H1 (cell line): ENCODE measurements around the gene DTL. TPM values are rescaled to one million over a fixed set of nuclear protein-coding genes. Genes with fewer than 3 reads are reported as not detected.

Experiments used
- CTCF ChIA-PET: fragments of 300-600 bp; sonication (Branson Sonifier 250); formaldehyde crosslinking; loops from one replicate; lab custom pipeline; 2021; ENCODE audit not compliant: partially characterized antibody; lab: Charles Lee
- POLR2A ChIA-PET: fragments of 300-600 bp; sonication (Branson Sonifier 250); formaldehyde crosslinking; loops from one replicate; lab custom pipeline; 2021; ENCODE audit warnings: inconsistent platforms; ENCODE audit not compliant: partially characterized antibody; lab: Charles Lee
- DNase-seq, 2 experiments: peaks; one replicate each; pipeline versions ENCODE4 v3.0.0 to v3.0.0-alpha.2; 2010 to 2022; ENCODE audit warnings: low spot score in 2 of 2, low read depth in 1 of 2, mixed read lengths in 1 of 2
- FAIRE-seq: peaks from 2 replicates; lab custom pipeline; 2011; peaks lifted over from hg19 to GRCh38; lab: Jason Lieb, UNC
- H2AFZ ChIP-seq: 2 replicates; pipeline ENCODE4 v1.8.1; 2012; ENCODE audit warnings: low read length, inconsistent platforms
- H2AK5ac ChIP-seq: 2 replicates; pipeline ENCODE4 v1.6.1; 2013; ENCODE audit warnings: low read depth, low read length
- H2BK120ac ChIP-seq: replicated peaks from 2 replicates; pipeline ENCODE3; 2013; ENCODE audit warnings: low read depth, low read length, inconsistent platforms
- H2BK12ac ChIP-seq: 2 replicates; pipeline ENCODE4 v1.6.1; 2013; ENCODE audit warnings: low read depth, low read length
- H2BK15ac ChIP-seq: 2 replicates; pipeline ENCODE4 v1.6.1; 2013; ENCODE audit warnings: low read length
- H2BK20ac ChIP-seq: 2 replicates; pipeline ENCODE4 v1.6.1; 2013; ENCODE audit warnings: low read length
- H2BK5ac ChIP-seq: 2 replicates; pipeline ENCODE4 v1.6.1; 2013; ENCODE audit warnings: low read depth, low read length
- H3K14ac ChIP-seq: 2 replicates; pipeline ENCODE4 v1.6.1; 2013; ENCODE audit warnings: inconsistent platforms; ENCODE audit not compliant: insufficient read length
- H3K18ac ChIP-seq: 2 replicates; pipeline ENCODE4 v1.6.1; 2013; ENCODE audit warnings: low read length; ENCODE audit errors: extremely low read depth
- H3K23ac ChIP-seq: 2 replicates; pipeline ENCODE4 v1.6.1; 2013; ENCODE audit warnings: inconsistent platforms; ENCODE audit not compliant: insufficient read length
- H3K23me2 ChIP-seq: 2 replicates; pipeline ENCODE4 v1.6.1; 2013; ENCODE audit warnings: low read depth, low read length
- H3K27ac ChIP-seq: 2 replicates; pipeline ENCODE4 v1.6.1; 2011; ENCODE audit warnings: low read depth, low read length, inconsistent platforms
- H3K27me3 ChIP-seq, 4 experiments: replicated peaks in 1 of 4; 1 replicate in 1 of 4; 2 replicates in 3 of 4; pipeline versions ENCODE4 v1.6.1 to v1.8.1; 2011 to 2013; ENCODE audit warnings: low read length in 3 of 4, mild to moderate bottlenecking in 3 of 4, inconsistent platforms in 2 of 4, mixed read lengths in 2 of 4, moderate library complexity in 1 of 4; ENCODE audit not compliant: control insufficient read depth in 3 of 4, insufficient read depth in 3 of 4; ENCODE audit errors: extremely low read depth in 1 of 4
- H3K36me3 ChIP-seq, 4 experiments: 2 replicates each; pipeline versions ENCODE4 v1.6.1 to v1.8.1; 2011 to 2013; ENCODE audit warnings: mild to moderate bottlenecking in 4 of 4, low read length in 3 of 4, moderate library complexity in 2 of 4, control low read depth in 1 of 4, inconsistent platforms in 1 of 4; ENCODE audit not compliant: insufficient read depth in 4 of 4, control insufficient read depth in 2 of 4
- H3K4ac ChIP-seq: replicated peaks from 2 replicates; pipeline ENCODE3; 2013; ENCODE audit warnings: low read length, low read depth, mixed read lengths, inconsistent platforms; ENCODE audit not compliant: insufficient read length
- H3K4me1 ChIP-seq, 4 experiments: replicated peaks in 1 of 4; 1 replicate in 1 of 4; 2 replicates in 3 of 4; pipeline versions ENCODE4 v1.6.1 to v1.8.1; 2011 to 2013; ENCODE audit warnings: low read length in 3 of 4, inconsistent platforms in 2 of 4, mixed read lengths in 1 of 4; ENCODE audit not compliant: insufficient read depth in 4 of 4, control insufficient read depth in 3 of 4
- H3K4me2 ChIP-seq, 2 experiments: 2 replicates each; pipeline versions ENCODE4 v1.6.1 to v1.8.1; 2011 to 2013; ENCODE audit warnings: low read depth in 2 of 2, low read length in 2 of 2, control low read depth in 1 of 2, inconsistent platforms in 1 of 2, mild to moderate bottlenecking in 1 of 2; ENCODE audit not compliant: insufficient read depth in 1 of 2
- H3K4me3 ChIP-seq, 4 experiments: fragments of 200-600, 300-600 bp in 1 of 4; sonication (generic), shearing (Covaris generic), sonication (Bioruptor Twin) in 1 of 4; 2 replicates each; pipeline versions ENCODE4 v1.5.1 to v1.8.1; 2011 to 2016; ENCODE audit warnings: low read length in 4 of 4, low read depth in 3 of 4, control low read depth in 2 of 4, inconsistent platforms in 2 of 4, mild to moderate bottlenecking in 2 of 4, mixed read lengths in 1 of 4, moderate library complexity in 1 of 4; ENCODE audit not compliant: insufficient read depth in 2 of 4; ENCODE audit errors: extremely low read depth in 1 of 4
- H3K56ac ChIP-seq: replicated peaks from 2 replicates; pipeline ENCODE3; 2013; ENCODE audit warnings: low read depth, mild to moderate bottlenecking, mixed read lengths, low read length, inconsistent platforms; ENCODE audit not compliant: insufficient read length
- H3K79me1 ChIP-seq: 2 replicates; pipeline ENCODE4 v1.6.1; 2013; ENCODE audit warnings: low read depth, low read length, control low read depth
- H3K79me2 ChIP-seq, 2 experiments: 2 replicates each; pipeline versions ENCODE4 v1.6.1 to v1.8.1; 2012 to 2013; ENCODE audit warnings: low read length in 2 of 2, mild to moderate bottlenecking in 2 of 2, inconsistent platforms in 1 of 2; ENCODE audit not compliant: insufficient read depth in 2 of 2, control insufficient read depth in 1 of 2
- H3K9ac ChIP-seq, 4 experiments: replicated peaks in 1 of 4; 1 replicate in 1 of 4; 2 replicates in 3 of 4; pipeline versions ENCODE4 v1.6.1 to v1.8.1; 2011 to 2013; ENCODE audit warnings: low read depth in 3 of 4, low read length in 3 of 4, control low read depth in 2 of 4, mild to moderate bottlenecking in 2 of 4, moderate library complexity in 2 of 4, inconsistent platforms in 1 of 4; ENCODE audit errors: extremely low read depth in 1 of 4
- H3K9me3 ChIP-seq, 2 experiments: 2 replicates each; pipeline versions ENCODE4 v1.6.1 to v1.8.1; 2012 to 2013; ENCODE audit warnings: mild to moderate bottlenecking in 2 of 2, moderate library complexity in 2 of 2, control low read depth in 1 of 2, inconsistent platforms in 1 of 2, low read depth in 1 of 2, low read length in 1 of 2, mixed read lengths in 1 of 2; ENCODE audit not compliant: insufficient read depth in 2 of 2
- H4K20me1 ChIP-seq, 2 experiments: replicated peaks in 1 of 2; 2 replicates each; pipeline versions ENCODE3 to v1.8.1; 2011 to 2013; ENCODE audit warnings: inconsistent platforms in 2 of 2, low read length in 2 of 2, mild to moderate bottlenecking in 1 of 2; ENCODE audit not compliant: insufficient read depth in 2 of 2, control insufficient read depth in 1 of 2
- H4K5ac ChIP-seq: 2 replicates; pipeline ENCODE4 v1.6.1; 2013; ENCODE audit warnings: low read length, low read depth, mixed read lengths, inconsistent platforms; ENCODE audit not compliant: insufficient read length
- H4K8ac ChIP-seq: 2 replicates; pipeline ENCODE4 v1.8.0; 2013; ENCODE audit warnings: mild to moderate bottlenecking, moderate library complexity, low read length, inconsistent platforms; ENCODE audit not compliant: insufficient read depth; ENCODE audit errors: extremely low read depth
- H4K91ac ChIP-seq: replicated peaks from 2 replicates; pipeline ENCODE3; 2013; ENCODE audit warnings: low read length, mixed read lengths, inconsistent platforms; ENCODE audit not compliant: insufficient read length
- FOSL1 ChIP-seq: IDR thresholded peaks from 2 replicates; pipeline ENCODE4 v1.6.1; 2011; ENCODE audit warnings: mild to moderate bottlenecking, low read depth, low read length, moderate library complexity; ENCODE audit not compliant: insufficient read depth
- JUND ChIP-seq: IDR thresholded peaks from 2 replicates; pipeline ENCODE4 v1.6.1; 2011; ENCODE audit warnings: mild to moderate bottlenecking, improper control_type of control experiment, low read length
- POU5F1 ChIP-seq: IDR thresholded peaks from 2 replicates; pipeline ENCODE4 v1.6.1; 2011; ENCODE audit warnings: low read depth, mild to moderate bottlenecking, low read length, moderate library complexity
- WGBS, 2 experiments: shearing (Covaris generic) in 1 of 2; methylation state at CpG; one replicate each; pipeline versions ENCODE4 v1.1.6 to v1.1.7; 2013 to 2015; ENCODE audit warnings: low lambda C conversion rate in 2 of 2, mixed read lengths in 2 of 2, inconsistent platforms in 1 of 2, low coverage in 1 of 2, missing lambda C conversion rate in 1 of 2; ENCODE audit not compliant: insufficient replicate concordance in 2 of 2, insufficient coverage in 1 of 2, insufficient read length in 1 of 2; ENCODE audit errors: extremely low coverage in 1 of 2, missing lambda C conversion rate in 1 of 2; 5-methylcytosine and 5-hydroxymethylcytosine counted together
- polyA plus RNA-seq, 7 experiments: library from polyadenylated mRNA; depleted of rRNA in 3 of 7; stranded (reverse) in 5 of 7; unstranded in 2 of 7; fragments of >200 nt in 5 of 7; fragments of 200-250 nt in 2 of 7; gene quantifications; 1 replicate in 5 of 7; 2 replicates in 1 of 7; 4 replicates in 1 of 7; pipeline versions ENCODE4 v1.2.1 to v1.2.3, GENCODE V29; 2011 to 2013; ENCODE audit warnings: missing spikeins in 2 of 7, mixed read lengths in 2 of 7
- total RNA-seq: library from RNA; stranded (reverse); fragmentation: NEBNext Ultra II Directional; extraction: Animal tissue kit (Norgen Biotek cat#: 25700); gene quantifications from 2 replicates; pipeline ENCODE4 v1.2.1, GENCODE V29; 2021

The DTL gene
- total and polyA plus RNA-seq, 2 of the 8 experiments (the other 6 are each of a cell fraction or from before 2014, with no cell fraction given) = 36.0 to 46.9 TPM

- Histone ChIP-seq H3K23me2 (no peaks in the 10 kb centered on the region), H4K8ac (no peak overlapping the region), H2BK15ac (no peak overlapping the region), H3K27ac (no peak overlapping the region), H3K4me2 (no peak overlapping the region), H3K36me3 (peaks cover 9 to 68% (median 34%) of the 10 kb centered on the region in 4 experiments), H4K91ac (no peak overlapping the region), H2AFZ (no peak overlapping the region), H3K56ac (no peak overlapping the region), H3K18ac (no peak overlapping the region), H4K20me1 (no peaks in the 10 kb centered on the region), H3K4ac (no peak overlapping the region), H3K23ac (no peak overlapping the region), H3K9ac (no peak overlapping the region), H3K79me2 (no peaks in the 10 kb centered on the region), H2AK5ac (no peak overlapping the region), H3K4me1 (no peaks in the 10 kb centered on the region), H3K14ac (no peak overlapping the region), H2BK20ac (no peak overlapping the region), H3K9me3 (no peaks in the 10 kb centered on the region), H2BK12ac (no peak overlapping the region), H2BK5ac (no peak overlapping the region), H3K27me3 (no peaks in the 10 kb centered on the region), H2BK120ac (no peak overlapping the region), H4K5ac (no peak overlapping the region), H3K79me1 (no peaks in the 10 kb centered on the region), H3K4me3 (no peak overlapping the region)
- TF ChIP-seq JUND (no peak), FOSL1 (no peak), POU5F1 (no peak)
- ChIA-PET POLR2A (interaction anchor here (0.8 kb wide), 1 partner anchor 9 kb away, joined by 3 read pairs; no protein-coding TSS in a partner anchor), CTCF (interaction anchor here (0.8 to 5.4 kb wide), 16 partner anchors 10 to 384 kb away, joined by 3 to 64 read pairs (median 7); no protein-coding TSS in a partner anchor)
- FAIRE-seq (no peak), DNase-seq (no peak)
- WGBS, 2 experiments = 100% methylated on average over 1 of the region's 1 CpG; no CpG with 5 or more reads in 1 of the 2 experiments
Measured at GRCh38 chr1:212072047-212072446, 36.5 kb downstream of the DTL start.
